ENCODE results near the gene SLC6A19.

DNA sequence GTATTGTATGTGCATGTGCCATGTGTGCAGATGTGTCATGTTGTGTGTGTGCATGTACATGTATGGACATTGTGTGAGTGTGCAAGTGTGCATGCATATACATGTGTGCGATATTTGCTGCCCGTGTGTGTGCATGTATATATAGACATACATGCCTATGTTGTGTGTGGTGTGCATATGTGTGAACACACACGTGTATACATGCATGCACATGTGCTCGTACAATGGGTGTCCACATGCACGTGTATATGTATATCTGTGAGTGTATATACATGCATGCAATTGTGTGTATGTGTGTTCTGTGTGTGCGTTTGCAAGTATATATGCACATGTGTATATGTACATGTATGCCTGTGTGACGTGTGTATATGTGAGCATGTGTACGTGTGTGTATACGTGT, 20.8 kb downstream of the SLC6A19 start:
- TF ChIP-seq CTCF (IDR thresholded peaks at IDR 0.05) (no peak), ETV6 (CRISPR knock-in tag; IDR thresholded peaks at IDR 0.05) (no peak), E2F5 (CRISPR knock-in tag; IDR thresholded peaks at IDR 0.05) (no peak), ZNF416 (CRISPR knock-in tag; IDR thresholded peaks at IDR 0.05) (no peak), CREB1 (CRISPR knock-in tag; IDR thresholded peaks at IDR 0.05) (no peak)
- TF ChIP-seq, protein P1, sequence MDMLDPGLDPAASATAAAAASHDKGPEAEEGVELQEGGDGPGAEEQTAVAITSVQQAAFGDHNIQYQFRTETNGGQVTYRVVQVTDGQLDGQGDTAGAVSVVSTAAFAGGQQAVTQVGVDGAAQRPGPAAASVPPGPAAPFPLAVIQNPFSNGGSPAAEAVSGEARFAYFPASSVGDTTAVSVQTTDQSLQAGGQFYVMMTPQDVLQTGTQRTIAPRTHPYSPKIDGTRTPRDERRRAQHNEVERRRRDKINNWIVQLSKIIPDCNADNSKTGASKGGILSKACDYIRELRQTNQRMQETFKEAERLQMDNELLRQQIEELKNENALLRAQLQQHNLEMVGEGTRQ (CRISPR knock-in tag; IDR thresholded peaks at IDR 0.05), result no peak
- TF ChIP-seq, protein P2, sequence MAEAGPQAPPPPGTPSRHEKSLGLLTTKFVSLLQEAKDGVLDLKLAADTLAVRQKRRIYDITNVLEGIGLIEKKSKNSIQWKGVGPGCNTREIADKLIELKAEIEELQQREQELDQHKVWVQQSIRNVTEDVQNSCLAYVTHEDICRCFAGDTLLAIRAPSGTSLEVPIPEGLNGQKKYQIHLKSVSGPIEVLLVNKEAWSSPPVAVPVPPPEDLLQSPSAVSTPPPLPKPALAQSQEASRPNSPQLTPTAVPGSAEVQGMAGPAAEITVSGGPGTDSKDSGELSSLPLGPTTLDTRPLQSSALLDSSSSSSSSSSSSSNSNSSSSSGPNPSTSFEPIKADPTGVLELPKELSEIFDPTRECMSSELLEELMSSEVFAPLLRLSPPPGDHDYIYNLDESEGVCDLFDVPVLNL (CRISPR knock-in tag; IDR thresholded peaks at IDR 0.05; ENCODE audit: borderline replicate concordance, low read depth), result no peak
